ENCODE data around the gene LTBP3.
"Not testable (repeated sequence)": the region's sequence is repeated elsewhere in the genome, so short reads cannot be mapped to it uniquely, and the experiment has no call there.

DNA sequence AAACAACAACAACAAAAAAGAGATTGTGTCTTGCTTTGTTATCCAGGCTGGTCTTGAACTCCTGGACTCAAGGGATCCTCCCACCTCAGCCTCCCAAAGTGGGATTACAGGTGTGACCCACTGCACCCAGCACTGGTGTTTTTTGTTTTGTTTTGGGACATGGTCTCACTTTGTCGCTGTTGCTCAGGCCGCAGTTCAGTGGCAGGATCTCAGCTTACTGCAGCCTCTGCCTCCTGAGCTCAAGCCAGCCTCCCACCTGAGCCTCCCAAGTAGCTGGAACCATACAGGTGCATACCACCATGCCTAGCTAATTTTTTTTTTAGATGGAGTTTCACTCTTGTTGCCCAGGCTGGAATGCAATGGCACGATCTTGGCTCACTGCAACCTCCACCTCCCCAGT, 45.8 kb downstream of the LTBP3 start:
- TF ChIP-seq NFRKB (IDR thresholded peaks at IDR 0.05); SUZ12 (IDR thresholded peaks at IDR 0.05); ZNF384 (IDR thresholded peaks at IDR 0.05); FOXM1 (IDR thresholded peaks at IDR 0.05; ENCODE audit: borderline replicate concordance): not testable (repeated sequence)

Data from HEK293T (cell line).